Right hindlimb (tissue), 1 donor: ENCODE measurements around the gene MYO18A.
A peak's percentile ranks its signal among the peaks of the same experiment; 100 is the strongest.
"Not testable (repeated sequence)": the region's sequence is repeated elsewhere in the genome, so short reads cannot be mapped to it uniquely, and the experiment has no call there.

Experiments used
- DNase-seq: peaks from one replicate; pipeline ENCODE4 v3.0.0-alpha.2; 2018

The MYO18A gene, protein sequence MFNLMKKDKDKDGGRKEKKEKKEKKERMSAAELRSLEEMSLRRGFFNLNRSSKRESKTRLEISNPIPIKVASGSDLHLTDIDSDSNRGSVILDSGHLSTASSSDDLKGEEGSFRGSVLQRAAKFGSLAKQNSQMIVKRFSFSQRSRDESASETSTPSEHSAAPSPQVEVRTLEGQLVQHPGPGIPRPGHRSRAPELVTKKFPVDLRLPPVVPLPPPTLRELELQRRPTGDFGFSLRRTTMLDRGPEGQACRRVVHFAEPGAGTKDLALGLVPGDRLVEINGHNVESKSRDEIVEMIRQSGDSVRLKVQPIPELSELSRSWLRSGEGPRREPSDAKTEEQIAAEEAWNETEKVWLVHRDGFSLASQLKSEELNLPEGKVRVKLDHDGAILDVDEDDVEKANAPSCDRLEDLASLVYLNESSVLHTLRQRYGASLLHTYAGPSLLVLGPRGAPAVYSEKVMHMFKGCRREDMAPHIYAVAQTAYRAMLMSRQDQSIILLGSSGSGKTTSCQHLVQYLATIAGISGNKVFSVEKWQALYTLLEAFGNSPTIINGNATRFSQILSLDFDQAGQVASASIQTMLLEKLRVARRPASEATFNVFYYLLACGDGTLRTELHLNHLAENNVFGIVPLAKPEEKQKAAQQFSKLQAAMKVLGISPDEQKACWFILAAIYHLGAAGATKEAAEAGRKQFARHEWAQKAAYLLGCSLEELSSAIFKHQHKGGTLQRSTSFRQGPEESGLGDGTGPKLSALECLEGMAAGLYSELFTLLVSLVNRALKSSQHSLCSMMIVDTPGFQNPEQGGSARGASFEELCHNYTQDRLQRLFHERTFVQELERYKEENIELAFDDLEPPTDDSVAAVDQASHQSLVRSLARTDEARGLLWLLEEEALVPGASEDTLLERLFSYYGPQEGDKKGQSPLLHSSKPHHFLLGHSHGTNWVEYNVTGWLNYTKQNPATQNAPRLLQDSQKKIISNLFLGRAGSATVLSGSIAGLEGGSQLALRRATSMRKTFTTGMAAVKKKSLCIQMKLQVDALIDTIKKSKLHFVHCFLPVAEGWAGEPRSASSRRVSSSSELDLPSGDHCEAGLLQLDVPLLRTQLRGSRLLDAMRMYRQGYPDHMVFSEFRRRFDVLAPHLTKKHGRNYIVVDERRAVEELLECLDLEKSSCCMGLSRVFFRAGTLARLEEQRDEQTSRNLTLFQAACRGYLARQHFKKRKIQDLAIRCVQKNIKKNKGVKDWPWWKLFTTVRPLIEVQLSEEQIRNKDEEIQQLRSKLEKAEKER (N-terminal part only)

DNA sequence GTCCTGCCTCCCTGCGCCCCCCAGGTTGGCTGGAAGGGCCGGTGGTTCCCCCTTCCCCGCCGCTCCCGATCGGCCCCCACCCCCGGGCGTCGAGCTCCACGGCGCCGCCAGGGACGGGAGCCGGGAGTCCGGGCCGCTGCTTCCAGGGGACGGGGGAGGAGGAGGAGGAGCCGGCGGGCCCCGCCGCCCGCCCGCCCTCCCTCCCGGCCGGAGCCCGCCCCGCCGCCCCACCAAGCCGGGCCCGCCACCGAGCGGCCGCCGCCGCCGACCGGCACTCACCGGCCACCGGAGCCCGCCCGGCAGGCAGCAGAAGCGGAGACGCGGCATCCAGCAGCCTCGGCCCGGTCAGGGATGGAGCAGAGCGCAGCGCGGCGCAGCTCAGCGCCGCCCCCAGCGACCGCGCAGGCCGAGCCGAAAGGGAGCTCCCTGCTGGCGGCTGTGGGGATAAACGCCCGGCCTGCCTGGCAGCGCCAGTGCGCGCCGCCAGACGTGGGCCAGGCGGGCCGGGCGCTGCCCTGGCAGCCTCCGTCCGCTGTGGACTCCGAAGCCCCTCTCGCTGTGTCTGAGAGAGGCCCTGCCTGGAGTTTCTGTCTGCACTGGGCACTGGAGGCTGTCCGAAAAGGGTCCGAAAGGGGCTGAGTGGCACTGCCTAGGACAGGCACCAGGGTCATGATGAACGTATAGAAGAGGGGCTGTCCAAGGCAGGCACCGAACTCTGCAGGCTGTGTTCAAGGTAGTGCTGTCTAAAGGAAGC is at the start of gene MYO18A:
MYO18A (minus strand) TSS at position 365 of the 754 bp plus-strand sequence. CDS start 13,458 bp downstream, outside the sequence.
- peak; percentile 85 for DNase-seq

DNA sequence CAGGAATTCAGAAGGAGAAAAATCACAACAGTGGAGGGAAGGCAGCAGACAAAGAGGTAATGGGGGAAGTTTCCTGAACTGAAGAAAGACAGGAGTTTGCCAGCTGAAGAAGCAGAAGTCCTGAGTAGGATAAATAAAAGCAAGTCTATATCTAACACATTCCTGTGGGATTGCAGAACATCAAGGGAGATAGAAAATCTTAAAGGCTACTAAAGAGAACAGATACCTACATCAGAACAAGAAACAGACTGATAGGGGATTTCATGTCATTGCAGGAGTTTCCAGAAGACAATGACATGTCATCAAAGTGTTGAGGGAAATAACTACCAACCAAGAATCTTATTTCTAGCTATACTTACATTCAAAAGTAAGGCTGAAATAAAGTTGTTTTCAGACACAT is 45.2 kb upstream of the MYO18A start:
- no peak for DNase-seq

DNA sequence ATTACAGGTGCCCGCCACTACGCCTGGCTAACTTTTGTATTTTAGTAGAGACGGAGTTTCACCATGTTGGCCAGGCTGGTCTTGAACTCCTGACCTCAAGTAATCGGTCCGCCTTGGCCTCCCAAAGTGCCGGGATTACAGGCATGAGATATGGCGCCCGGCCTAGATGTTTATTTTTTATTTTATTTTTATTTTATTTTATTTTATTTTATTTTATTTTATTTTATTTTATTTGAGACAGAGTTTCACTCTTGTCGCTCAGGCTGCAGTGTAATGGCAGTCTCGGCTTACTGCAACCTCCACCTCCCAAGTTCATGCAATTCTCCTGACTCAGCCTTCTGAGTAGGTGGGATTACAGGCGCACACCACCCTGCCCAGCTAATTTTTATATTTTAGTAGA is 41.1 kb upstream of the MYO18A start:
- DNase-seq, result not testable (repeated sequence)

DNA sequence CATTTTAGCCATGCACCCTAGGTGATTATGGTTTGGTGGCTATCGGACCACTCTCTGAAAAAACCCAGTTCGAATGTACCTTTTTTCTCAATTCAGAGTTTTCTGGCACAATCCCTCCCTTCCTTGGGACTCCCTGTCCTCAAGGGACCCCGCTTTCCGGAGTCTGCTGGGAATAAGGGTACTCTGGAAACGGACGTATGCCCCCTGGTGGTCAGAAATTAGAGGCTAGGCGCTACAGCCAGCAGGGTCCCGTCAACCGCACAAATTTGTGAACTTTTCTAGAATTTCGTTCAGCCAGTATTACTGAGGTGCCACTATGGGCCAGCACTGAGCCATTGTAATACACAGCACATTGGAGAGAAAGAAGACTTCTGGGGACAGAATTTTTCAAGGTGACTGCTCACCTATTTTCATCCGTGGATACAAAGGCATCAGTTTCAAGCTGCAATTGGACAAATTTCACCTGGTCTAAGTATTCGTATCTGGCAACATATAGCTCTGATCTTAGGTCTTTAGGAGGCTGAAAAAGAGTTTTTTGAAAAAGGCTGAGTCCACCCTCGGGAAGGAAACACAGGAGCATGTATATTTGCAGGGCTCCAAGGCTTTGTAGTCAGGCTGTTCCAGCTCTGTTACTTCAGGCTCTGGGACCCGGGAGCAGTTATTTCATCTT is 39.3 kb upstream of the MYO18A start:
- peak; percentile 79 for DNase-seq

DNA sequence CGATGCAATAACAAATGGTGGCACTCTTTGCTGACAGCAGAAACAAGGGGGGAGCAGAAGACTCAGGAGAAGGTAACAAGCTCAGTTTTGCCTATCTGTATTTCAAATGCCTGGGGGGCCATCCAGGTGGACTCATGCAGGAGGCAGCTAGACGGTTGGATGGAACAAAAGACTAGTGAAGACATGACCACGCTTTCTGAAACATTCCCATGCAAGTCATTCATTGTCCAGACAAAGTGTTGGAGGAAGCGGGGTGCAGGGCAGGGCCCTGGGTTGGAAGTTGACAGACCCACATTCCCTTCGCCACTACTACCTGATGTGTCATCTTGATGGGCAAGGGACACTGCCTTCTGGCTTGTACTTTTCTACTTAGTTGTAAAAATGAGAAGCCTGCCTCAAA is 36.7 kb upstream of the MYO18A start:
- DNase-seq, result no peak

DNA sequence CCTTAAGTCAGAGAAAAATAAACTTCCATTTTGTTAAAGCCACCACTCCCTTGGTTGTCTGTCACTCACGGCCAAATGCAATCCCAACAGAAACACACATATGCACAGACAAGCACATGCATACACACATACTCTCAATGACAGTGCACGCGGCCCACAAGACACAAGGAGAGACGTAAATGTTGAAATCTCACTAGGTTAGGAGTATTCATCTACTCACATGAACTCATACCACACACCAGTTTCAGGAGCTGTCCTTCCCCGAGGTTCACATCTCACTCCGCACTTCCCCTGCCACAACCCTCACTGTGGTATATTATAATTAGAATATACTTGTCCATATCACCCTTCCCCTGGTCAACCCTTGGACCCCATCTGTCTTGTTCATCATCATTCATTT is 36.0 kb upstream of the MYO18A start:
- DNase-seq, result no peak

DNA sequence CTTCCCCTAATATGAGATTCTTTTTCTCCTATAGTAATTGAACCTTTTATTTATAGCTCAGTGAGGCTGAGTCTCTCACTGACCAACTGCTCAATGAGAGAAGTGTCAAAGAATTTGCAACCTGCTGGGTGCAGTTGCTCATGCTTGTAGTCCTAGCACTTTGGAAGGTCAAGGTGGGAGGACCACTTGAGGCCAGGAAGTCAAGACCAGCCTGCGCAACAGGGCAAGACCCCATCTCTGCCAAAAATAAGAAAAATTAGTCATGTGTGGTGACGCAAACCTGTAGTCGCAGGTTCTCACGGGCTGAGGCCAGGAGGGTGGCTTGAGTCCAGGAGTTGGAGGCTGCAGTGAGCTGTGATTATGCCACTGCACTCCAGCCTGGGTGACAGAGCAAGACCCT is 35.5 kb upstream of the MYO18A start:
- DNase-seq, result no peak

DNA sequence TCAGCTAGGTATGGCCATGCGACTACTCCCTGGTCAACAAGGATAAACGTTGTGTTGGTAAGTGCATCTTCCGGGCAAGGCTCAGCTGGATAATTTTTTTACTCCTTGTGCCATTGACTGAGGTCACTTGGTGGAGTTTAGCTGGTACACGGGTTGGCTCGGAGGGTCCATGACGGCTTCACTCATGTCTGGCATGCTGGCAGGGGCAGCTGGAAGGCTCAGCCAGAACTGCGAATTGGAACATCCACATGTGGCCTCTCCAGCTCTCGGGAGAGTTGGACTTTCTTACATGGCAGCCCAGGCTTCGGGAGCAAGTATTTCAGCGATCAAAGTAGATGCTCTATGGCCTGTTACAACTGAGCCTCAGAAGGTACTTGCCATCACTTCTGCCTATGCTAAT is 35.0 kb upstream of the MYO18A start:
- DNase-seq, result no peak

DNA sequence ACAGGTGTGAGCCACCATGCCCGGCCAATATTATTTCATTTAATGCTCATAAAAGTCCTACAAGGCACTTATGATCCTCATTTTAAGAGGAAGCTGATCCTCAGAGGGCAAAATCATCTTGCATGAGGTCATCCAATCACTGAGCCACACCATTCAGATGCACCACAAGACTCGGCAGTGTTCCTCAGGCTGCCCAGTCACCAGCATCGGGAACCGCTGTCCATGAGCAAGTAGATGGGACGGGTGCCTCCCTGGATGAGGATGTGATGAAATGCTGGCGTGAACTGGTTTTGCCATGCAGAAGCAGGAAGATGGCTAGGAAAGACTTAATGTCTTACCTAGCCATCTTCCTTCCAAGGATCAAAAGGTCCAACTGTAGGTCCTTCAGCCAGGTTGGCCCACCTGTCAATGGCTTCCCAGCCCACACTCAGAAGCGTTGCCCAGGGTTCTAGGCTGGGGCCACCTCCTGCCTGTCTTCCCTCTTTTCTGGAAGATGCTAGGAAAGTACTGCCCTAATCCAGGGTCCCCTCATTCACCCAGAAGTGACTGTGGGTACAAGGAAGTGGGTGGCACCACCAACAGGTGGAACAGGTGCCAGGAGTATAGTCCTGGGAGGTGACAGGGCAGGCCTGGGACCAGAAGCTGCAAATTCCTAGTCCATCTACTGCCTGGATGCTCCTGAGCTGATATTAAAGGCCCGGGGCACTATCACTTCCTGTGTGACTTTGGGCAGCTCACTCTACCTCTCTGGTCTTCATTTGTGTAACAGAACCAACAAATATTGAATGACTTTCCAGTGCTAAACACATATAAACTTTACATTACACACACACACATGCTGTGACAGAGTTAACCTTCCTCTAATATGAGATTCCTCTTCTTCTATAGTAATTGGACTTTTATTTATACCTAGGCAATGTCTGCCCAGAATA is 34.3 kb upstream of the MYO18A start:
- DNase-seq, result no peak

DNA sequence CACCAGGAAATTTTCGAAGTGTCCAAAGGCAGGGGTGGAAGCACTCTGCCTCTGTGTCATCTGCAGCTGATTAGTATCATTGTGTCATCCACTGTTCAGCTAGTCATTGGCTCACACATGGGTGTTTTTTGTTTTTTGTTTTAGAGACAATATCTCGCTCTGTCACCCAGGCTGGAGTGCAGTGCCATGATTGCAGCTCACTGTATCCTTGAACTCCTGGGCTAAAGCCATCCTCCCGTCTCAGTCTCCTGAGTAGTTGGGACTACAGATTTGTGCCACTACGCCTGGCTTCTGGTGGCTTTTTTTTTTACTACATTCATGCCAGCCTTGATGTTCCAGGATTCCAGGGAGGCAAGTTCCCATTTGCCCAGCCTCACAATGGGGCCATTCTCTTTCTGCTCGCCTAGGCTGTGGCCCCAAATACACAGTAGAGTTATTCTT is 32.5 kb upstream of the MYO18A start:
- DNase-seq, result no peak

DNA sequence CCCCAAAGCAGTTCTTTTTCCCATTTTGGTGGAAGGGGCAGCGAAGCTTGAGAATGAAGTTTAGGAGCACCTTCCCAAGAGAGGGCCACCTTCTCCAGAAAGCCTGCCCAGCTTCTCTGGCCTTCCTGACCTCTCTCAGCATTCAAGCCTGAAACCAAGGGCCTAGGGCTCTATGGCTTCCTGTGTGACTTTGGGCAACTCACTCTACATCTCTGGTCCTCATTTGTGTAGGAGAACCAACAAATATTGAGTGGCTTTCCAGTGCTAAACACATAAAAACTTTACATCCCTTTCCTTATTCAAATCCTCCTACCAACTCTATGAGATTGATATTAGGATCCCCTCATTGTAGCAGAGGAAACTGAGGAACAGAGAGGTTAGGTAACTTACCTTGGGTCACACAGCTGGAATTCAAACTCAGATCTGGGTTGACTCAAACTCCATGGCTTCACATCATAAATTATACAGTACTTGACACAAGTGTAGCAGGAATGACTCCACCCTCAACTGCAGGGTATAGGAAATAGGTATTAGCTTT is 32.0 kb upstream of the MYO18A start:
- DNase-seq, result no peak

DNA sequence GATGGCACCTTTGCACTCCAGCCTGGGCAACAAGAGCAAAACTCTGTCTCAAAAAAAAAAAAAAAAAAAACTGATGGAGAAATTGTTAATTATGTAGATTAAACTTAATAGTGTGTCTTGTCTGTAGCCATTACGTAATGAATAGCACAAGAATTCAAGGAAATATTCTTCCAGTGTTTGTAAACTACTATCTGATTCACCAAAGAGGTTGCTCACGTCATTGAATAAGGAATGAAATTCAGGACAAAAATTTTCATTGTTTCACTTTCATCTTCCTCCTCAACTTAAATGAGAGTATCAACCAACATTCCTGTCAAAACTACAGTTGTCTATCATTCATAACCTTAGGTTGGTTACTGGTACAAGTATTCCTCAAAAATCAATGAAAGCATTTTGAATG is 30.7 kb upstream of the MYO18A start:
- no peak for DNase-seq

DNA sequence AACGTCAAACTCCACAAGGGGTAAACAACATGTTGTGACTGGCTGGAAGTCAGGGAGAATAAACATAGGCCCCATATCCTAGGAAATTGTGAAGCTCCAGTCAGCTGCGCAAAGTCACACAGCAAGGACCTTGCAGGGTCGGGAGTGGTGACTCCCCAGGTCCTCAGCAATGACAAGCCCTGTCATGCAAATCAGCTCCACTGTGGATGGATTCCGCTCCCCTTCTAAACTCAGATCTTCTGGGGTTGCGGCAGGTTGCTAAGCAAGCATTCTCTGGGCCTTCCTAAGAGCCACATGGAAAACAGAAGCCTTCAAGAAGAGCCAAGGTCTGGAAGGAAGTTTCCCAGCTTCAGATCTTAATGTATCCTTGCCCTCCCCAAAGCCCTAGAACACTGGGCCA is 28.9 kb upstream of the MYO18A start:
- DNase-seq, result no peak

DNA sequence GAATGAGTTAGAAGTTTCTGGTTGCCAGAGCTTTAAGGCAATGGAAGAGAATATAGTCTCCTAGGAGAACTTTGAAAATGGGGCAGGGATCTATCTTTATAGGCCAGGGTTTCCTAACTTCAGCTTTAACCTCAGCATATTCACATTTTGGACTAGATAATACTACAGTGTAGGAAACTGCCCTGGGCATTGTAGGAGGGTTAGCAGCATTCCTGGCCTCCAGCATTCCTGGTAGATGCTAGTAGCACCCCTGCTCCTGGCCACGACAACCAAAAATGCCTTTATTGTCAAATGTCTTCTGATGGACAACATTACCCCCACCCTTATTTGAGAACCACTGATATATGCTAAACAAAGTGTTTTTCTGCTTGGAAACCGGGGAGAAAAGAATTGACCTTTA is 27.8 kb upstream of the MYO18A start:
- no peak for DNase-seq

DNA sequence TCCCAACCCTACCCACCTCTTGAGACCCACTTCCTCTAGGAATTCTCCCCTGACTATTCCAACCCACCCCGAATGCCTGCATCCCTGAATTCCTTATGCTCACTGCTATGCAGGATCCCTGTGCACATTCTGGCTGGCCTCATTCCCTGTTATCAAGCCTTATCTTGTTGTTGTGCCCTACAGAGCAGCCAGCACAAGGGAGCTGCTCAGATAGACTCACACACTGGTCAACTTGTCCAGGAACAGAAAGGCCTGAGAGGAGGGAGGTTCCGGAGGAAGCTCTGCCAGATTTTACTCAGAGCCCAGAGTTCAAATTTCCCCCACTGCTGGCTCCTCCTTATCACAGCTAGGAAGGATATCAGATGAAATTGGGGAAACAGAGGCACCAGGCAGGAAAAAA is 24.8 kb upstream of the MYO18A start:
- no peak for DNase-seq

DNA sequence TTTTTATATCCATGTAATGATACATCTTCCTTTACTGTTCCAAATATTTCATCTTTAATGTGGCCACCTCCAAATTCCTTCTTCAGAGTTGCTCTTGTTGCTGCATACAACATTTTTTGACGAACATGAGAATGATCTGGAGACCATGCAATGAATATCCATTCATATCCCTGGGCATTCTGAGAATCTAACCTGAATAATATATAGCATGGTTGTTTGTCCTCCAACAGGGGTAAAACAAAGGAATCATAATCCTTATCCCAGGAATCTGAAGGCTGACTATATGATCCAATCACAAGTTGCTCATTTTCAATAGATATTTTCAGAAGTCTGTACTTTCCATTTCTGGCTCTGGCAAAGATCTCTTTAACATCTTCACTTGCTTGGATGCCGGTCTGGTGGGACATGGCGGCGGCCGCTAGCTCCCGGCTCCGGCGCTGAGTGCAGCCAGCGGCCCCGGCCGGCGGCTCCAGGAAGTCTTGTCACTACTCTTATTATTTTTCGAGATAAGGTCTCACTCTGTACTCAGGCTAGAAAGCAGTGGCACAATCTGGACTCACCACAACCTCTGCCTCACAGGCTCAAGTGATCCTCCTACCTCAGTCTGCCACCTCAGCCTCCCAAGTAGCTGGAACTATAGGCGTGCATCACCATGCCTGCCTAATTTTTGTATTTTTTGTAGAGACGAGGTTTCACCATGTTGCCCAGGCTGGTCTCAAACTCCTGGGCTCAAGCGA is 24.0 kb upstream of the MYO18A start:
- not testable (repeated sequence) for DNase-seq

DNA sequence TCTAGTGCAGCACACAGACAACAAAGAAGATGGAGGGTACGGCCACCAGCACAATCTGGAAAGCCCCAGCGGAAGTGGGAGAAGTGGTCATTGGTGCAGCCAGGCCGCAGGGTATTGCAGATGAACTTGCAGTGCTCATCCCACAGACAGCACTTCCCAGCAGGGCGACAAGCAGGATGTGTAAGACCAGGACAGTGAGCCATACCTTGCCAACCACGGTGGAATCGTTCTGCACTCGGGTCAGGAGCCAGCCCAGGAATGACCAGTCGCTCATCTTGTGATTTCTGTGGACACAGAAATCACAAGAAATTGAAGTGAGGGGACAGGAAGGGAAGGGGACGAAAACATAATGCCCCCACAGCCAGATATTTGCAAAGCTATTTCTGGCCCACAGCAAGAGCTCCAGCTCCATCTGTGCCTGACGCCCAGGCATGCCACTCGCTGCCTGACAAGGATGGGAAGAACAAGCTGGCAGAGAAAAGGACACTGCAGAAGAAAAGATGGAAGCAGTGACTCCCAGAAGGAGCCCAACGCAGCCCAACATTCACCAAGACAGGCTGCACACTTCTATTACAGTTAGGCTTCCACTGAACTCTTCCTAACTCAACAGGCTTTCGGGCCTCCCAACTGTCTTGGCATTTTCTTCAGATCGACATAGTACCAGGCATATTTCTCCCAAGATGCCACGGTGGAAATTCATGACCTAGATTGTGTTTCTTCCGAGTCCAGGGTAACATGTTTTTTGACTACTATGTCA is 17.5 kb upstream of the MYO18A start:
- DNase-seq, result no peak

DNA sequence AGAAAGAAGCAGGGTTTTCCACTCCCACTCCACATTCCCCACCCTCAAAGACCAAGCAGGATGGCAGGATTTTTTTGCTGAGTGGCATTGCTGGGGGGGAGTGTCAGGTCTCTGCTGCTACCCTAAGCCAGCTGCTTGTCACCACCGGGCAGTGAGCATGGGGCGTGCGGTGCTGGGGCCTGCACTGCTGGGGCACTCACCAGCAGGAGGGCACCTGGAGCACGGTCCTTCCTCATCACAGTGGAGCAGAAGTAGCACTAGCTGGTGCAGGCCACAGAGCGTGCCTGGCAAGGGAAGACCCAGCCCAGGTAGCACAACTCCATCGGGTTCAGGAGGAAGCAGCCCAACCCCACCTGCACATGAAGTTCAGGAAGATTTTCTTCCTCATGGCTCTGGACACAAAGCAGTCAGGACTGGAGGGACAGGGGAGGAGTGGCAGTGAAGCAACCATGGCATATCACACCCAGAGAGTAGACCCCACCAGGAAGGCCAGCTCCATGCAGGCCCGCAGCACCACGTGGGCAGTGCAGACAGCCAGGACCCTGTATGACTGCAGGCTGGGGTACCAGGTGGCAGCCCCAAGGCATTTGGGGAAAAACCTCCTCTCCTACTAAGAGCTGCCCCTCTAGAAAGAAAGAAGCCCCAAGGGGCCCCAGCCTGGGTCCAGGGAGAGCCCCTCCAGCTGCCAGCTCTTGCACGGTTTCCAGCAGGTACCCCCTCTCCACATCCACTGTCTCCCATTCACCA is 16.7 kb upstream of the MYO18A start:
- no peak for DNase-seq
